Liver (tissue), 3 donors: ENCODE results near the gene RAB32.

Experiments
- CTCF ChIP-seq: fragments of 150-350 bp; IDR thresholded peaks from 2 replicates; pipeline ENCODE4 v1.5.1; 2017; ENCODE audit warnings: improper control_type of control experiment, low read depth, low read length; ENCODE audit not compliant: missing input control
- EGR1 ChIP-seq, 2 donors: IDR thresholded peaks; 2 replicates each; pipeline ENCODE4 v1.6.1; 2016 to 2018; ENCODE audit warnings: antibody characterized with exemption in 2 of 2, low read depth in 2 of 2
- FOXA1 ChIP-seq: IDR thresholded peaks from 2 replicates; pipeline ENCODE4 v1.6.1; 2016; ENCODE audit warnings: antibody characterized with exemption
- GABPA ChIP-seq, 2 donors: IDR thresholded peaks in 1 of 2; conservative IDR thresholded peaks in 1 of 2; 2 replicates each; pipeline ENCODE4 v1.6.1; 2016; ENCODE audit warnings: antibody characterized with exemption in 2 of 2, mild to moderate bottlenecking in 1 of 2, moderate library complexity in 1 of 2
- JUND ChIP-seq, 2 donors: IDR thresholded peaks; 2 replicates each; pipeline ENCODE4 v1.6.1; 2016; ENCODE audit warnings: antibody characterized with exemption in 2 of 2
- NR2F2 ChIP-seq: IDR thresholded peaks from 2 replicates; pipeline ENCODE4 v1.6.1; 2016; ENCODE audit warnings: antibody characterized with exemption
- RAD21 ChIP-seq, 2 donors: IDR thresholded peaks; 2 replicates each; pipeline ENCODE4 v1.6.1; 2016; ENCODE audit warnings: antibody characterized with exemption in 2 of 2, mild to moderate bottlenecking in 2 of 2
- SP1 ChIP-seq: IDR thresholded peaks from 2 replicates; pipeline ENCODE4 v1.6.1; 2018; ENCODE audit warnings: antibody characterized with exemption, mild to moderate bottlenecking
- TAF1 ChIP-seq: conservative IDR thresholded peaks from 2 replicates; pipeline ENCODE4 v1.6.1; 2016; ENCODE audit warnings: antibody characterized with exemption, mild to moderate bottlenecking
- YY1 ChIP-seq: IDR thresholded peaks from 2 replicates; pipeline ENCODE4 v1.6.1; 2016; ENCODE audit warnings: antibody characterized with exemption, mild to moderate bottlenecking
- ZBTB33 ChIP-seq: IDR thresholded peaks from 2 replicates; pipeline ENCODE4 v1.6.1; 2016; ENCODE audit warnings: antibody characterized with exemption
- TF ChIP-seq, protein P1 (sequence below): IDR thresholded peaks from 2 replicates; pipeline ENCODE4 v1.6.1; 2016; ENCODE audit warnings: antibody characterized with exemption, mild to moderate bottlenecking
- TF ChIP-seq, protein P2 (sequence below): IDR thresholded peaks from 2 replicates; pipeline ENCODE4 v1.6.1; 2016; ENCODE audit warnings: antibody characterized with exemption
- TF ChIP-seq, protein P3 (sequence below): IDR thresholded peaks from 2 replicates; pipeline ENCODE4 v1.6.1; 2016; ENCODE audit warnings: antibody characterized with exemption
- donor health status: healthy.
- donor health status: healthy.

DNA sequence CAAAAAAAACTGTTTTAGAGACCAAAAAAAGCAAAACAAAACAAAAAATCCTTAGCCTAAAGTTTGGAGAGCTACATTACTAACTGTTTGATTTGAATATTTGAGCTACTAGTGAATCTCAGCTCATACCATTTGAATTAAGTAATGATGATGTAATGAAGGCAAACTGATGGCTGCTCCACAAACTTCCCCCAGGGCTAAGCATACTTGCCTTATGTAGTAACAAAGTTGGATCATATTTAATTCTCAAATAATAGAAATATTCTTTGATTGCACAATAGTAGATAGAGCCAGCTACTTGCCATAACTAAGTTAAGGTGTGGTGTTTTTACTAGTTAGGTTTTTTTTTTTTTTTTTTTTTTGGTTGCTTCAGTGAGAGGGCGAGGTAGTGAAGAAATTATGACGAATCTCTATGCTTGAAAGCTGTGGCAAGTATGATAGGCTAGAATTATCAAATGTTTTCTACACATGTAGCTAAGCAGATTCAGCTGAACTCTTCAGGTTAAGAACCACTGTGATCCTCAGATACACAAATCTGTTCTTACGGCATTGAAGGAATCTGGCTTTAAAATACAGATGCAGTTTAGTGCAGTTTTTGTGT is 2.9 kb downstream of the RAB32 start:
- TF ChIP-seq CTCF, result no peak
- TF ChIP-seq, protein P1, sequence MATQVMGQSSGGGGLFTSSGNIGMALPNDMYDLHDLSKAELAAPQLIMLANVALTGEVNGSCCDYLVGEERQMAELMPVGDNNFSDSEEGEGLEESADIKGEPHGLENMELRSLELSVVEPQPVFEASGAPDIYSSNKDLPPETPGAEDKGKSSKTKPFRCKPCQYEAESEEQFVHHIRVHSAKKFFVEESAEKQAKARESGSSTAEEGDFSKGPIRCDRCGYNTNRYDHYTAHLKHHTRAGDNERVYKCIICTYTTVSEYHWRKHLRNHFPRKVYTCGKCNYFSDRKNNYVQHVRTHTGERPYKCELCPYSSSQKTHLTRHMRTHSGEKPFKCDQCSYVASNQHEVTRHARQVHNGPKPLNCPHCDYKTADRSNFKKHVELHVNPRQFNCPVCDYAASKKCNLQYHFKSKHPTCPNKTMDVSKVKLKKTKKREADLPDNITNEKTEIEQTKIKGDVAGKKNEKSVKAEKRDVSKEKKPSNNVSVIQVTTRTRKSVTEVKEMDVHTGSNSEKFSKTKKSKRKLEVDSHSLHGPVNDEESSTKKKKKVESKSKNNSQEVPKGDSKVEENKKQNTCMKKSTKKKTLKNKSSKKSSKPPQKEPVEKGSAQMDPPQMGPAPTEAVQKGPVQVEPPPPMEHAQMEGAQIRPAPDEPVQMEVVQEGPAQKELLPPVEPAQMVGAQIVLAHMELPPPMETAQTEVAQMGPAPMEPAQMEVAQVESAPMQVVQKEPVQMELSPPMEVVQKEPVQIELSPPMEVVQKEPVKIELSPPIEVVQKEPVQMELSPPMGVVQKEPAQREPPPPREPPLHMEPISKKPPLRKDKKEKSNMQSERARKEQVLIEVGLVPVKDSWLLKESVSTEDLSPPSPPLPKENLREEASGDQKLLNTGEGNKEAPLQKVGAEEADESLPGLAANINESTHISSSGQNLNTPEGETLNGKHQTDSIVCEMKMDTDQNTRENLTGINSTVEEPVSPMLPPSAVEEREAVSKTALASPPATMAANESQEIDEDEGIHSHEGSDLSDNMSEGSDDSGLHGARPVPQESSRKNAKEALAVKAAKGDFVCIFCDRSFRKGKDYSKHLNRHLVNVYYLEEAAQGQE, result no peak
- TF ChIP-seq, protein P2, sequence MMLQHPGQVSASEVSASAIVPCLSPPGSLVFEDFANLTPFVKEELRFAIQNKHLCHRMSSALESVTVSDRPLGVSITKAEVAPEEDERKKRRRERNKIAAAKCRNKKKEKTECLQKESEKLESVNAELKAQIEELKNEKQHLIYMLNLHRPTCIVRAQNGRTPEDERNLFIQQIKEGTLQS, result no peak
- TF ChIP-seq SP1, result no peak
- TF ChIP-seq JUND (IDR thresholded peaks at IDR 0.05), result peak; percentile 45 to 68
- no peak for TF ChIP-seq EGR1 (IDR thresholded peaks at IDR 0.05; ENCODE audit: low read depth in 2 of 2)
- TF ChIP-seq ZBTB33, result no peak
- TF ChIP-seq RAD21 (IDR thresholded peaks at IDR 0.05), result no peak
- TF ChIP-seq FOXA1, result no peak
- peak; percentile 47 for TF ChIP-seq YY1
- TF ChIP-seq, protein P3, sequence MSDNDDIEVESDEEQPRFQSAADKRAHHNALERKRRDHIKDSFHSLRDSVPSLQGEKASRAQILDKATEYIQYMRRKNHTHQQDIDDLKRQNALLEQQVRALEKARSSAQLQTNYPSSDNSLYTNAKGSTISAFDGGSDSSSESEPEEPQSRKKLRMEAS, result no peak
- no peak for TF ChIP-seq NR2F2
- no peak for TF ChIP-seq GABPA (IDR thresholded peaks at IDR 0.05 in 1 of 2, conservative IDR thresholded peaks at IDR 0.05 in 1 of 2)
- TF ChIP-seq TAF1, result no peak
